Measurements from ENCODE around the gene SLC1A3.

Gene SLC1A3

DNA sequence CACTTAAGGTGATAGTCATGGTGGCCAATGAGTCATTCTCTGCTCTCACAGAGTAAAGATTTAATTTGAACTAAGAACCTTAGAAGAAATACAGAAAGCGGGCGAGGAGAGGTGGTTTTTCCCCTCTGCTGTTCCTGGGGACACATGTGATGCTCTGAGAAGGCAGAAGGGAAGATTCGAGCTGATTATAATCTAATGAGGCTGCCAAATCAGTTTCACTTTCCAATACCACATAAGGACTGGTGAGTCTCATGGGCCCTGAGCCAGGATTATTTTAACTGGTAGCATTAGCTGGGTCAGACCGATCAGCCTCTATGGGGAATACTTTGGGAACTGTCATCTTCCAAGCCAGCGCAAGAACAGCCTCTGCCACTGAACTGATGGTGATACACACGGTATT, 116.5 kb downstream of the SLC1A3 start:
- H4K20me1 ChIP-seq (ENCODE audit: insufficient read depth) = no peaks in the 10 kb centered on the region
- H3K9ac ChIP-seq = no peak overlapping the region
- H2AFZ ChIP-seq (ENCODE audit: low read depth) = no peak overlapping the region
- H3K4me3 ChIP-seq (IDR thresholded peaks at IDR 0.05; ENCODE audit: insufficient read depth, low read depth, low read length) = no peak overlapping the region
- H3K79me2 ChIP-seq (ENCODE audit: insufficient read depth, low read depth) = no peaks in the 10 kb centered on the region
- TF ChIP-seq, protein P1, sequence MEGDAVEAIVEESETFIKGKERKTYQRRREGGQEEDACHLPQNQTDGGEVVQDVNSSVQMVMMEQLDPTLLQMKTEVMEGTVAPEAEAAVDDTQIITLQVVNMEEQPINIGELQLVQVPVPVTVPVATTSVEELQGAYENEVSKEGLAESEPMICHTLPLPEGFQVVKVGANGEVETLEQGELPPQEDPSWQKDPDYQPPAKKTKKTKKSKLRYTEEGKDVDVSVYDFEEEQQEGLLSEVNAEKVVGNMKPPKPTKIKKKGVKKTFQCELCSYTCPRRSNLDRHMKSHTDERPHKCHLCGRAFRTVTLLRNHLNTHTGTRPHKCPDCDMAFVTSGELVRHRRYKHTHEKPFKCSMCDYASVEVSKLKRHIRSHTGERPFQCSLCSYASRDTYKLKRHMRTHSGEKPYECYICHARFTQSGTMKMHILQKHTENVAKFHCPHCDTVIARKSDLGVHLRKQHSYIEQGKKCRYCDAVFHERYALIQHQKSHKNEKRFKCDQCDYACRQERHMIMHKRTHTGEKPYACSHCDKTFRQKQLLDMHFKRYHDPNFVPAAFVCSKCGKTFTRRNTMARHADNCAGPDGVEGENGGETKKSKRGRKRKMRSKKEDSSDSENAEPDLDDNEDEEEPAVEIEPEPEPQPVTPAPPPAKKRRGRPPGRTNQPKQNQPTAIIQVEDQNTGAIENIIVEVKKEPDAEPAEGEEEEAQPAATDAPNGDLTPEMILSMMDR (conservative IDR thresholded peaks at IDR 0.05; ENCODE audit: low read depth, low read length) = no peak
- no peaks in the 10 kb centered on the region for H3K27me3 ChIP-seq (ENCODE audit: insufficient read depth, low read depth)
- peaks cover 46% of the 10 kb centered on the region for H3K4me1 ChIP-seq (ENCODE audit: low read depth, poor library complexity, severe bottlenecking)
- no peak overlapping the region for H3K27ac ChIP-seq
- H3K4me2 ChIP-seq = peak overlapping the region; percentile 51
- H3K36me3 ChIP-seq (ENCODE audit: insufficient read depth) = no peaks in the 10 kb centered on the region

DNA sequence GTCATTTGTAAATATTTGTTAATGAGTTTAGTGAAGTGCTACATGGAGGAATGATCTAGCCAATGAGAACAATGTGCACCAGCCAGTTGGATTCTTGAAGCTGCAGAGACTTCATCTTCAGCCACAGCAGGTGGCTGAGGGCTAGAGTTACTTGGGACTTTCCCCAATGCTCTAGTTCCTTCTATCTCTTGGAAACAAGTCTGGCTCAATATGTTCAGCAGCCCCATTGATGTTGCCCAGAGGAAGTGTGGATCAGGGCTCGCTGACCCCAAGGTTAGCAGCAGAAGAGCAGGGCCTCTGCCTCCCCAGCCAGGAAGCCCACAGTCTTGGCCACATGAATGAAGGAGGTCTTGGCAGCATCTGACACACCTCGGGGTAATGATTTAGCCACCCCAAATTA, 117.5 kb downstream of the SLC1A3 start:
- H3K27ac ChIP-seq = peak overlapping the region; percentile 27

DNA sequence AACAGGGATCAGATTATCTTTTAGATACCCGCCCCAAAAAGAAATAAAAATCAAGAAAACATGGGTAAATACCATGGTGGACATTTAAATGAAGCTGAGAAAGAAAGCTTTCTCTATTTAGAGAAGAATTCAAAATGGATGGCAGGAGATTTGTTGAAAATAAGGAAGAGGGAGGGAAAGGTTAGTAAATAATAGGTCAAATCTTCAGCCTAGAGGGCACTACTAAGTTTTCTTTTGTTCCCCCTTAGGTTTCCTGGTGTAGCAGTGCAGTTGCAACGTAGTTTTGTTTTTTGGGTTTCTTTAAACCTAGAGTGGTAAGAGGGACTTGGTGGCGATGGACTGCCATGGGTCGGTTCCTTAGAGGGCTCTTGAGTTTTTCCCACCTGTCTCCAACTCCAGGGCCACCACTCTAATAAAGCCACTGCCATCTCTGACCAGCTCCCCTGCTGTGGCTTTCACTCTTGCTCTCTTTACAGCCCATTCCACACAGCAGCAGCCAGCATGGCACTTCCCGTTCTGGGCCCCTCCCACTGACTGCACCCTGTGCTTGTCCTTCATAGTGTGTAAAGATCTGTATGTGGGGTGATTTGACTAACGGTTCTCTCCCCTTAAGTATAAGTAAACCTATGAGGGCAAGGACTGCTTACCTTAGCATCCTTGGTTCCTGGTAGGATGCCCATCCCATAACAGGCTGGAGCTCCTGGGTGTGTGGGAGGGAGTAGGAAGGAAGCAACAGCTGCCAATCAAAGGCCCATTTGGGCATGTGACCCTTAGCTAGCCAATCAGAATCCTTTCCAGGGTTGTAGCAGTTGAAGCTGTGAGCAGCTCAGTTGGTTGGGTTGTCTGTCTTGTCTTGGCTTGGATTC, 118.3 kb downstream of the SLC1A3 start:
- no peak overlapping the region for H3K9ac ChIP-seq
- H3K27ac ChIP-seq = peak overlapping the region; percentile 27
- peak overlapping the region; percentile 51; the same call in 1 of the 2 replicates for H3K4me2 ChIP-seq
- TF ChIP-seq, protein P1 (conservative IDR thresholded peaks at IDR 0.05; ENCODE audit: low read depth, low read length) = no peak
- peak overlapping the region; percentile 60 for H2AFZ ChIP-seq (ENCODE audit: low read depth)
- H3K4me1 ChIP-seq (ENCODE audit: low read depth, poor library complexity, severe bottlenecking) = peaks cover 55% of the 10 kb centered on the region
- no peak overlapping the region for H3K4me3 ChIP-seq (IDR thresholded peaks at IDR 0.05; ENCODE audit: insufficient read depth, low read depth, low read length)
- H3K36me3 ChIP-seq (ENCODE audit: insufficient read depth) = no peaks in the 10 kb centered on the region
- no peaks in the 10 kb centered on the region for H4K20me1 ChIP-seq (ENCODE audit: insufficient read depth)
- no peaks in the 10 kb centered on the region for H3K27me3 ChIP-seq (ENCODE audit: insufficient read depth, low read depth)
- no peaks in the 10 kb centered on the region for H3K79me2 ChIP-seq (ENCODE audit: insufficient read depth, low read depth)

More for the DNA sequence above, 117.5 kb downstream of the SLC1A3 start:
- no peaks in the 10 kb centered on the region for H3K79me2 ChIP-seq (ENCODE audit: insufficient read depth, low read depth)
- H3K4me1 ChIP-seq (ENCODE audit: low read depth, poor library complexity, severe bottlenecking) = peaks cover 47% of the 10 kb centered on the region
- no peaks in the 10 kb centered on the region for H3K27me3 ChIP-seq (ENCODE audit: insufficient read depth, low read depth)
- no peaks in the 10 kb centered on the region for H3K36me3 ChIP-seq (ENCODE audit: insufficient read depth)
- TF ChIP-seq, protein P1 (conservative IDR thresholded peaks at IDR 0.05; ENCODE audit: low read depth, low read length) = no peak
- H3K9ac ChIP-seq = no peak overlapping the region
- no peak overlapping the region for H3K4me3 ChIP-seq (IDR thresholded peaks at IDR 0.05; ENCODE audit: insufficient read depth, low read depth, low read length)
- peak overlapping the region; percentile 60; the same call in 1 of the 2 replicates for H2AFZ ChIP-seq (ENCODE audit: low read depth)
- no peaks in the 10 kb centered on the region for H4K20me1 ChIP-seq (ENCODE audit: insufficient read depth)
- peak overlapping the region; percentile 51 for H3K4me2 ChIP-seq

DNA sequence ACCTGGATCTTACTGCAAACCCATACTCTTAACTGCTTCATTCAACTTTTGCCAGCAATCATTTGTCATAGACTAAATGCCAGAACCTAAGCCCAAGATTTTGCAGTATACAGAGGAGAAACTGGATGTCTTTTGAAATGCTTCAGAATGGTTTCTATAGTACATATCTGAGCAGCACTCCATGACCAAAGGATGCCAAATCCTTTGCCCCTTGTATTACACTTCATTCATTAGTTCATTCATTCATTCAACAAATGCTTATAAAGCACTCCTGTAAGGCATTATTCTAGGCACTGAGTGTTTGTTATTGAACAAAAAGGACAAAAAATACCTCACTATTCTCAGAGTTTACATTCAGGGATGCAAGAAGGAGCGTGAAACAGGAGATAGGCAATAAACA, 119.9 kb downstream of the SLC1A3 start:
- no peak overlapping the region for H3K27ac ChIP-seq

More for the DNA sequence above, 119.9 kb downstream of the SLC1A3 start:
- Histone ChIP-seq H3K79me2 (ENCODE audit: insufficient read depth, low read depth) (no peaks in the 10 kb centered on the region), H3K36me3 (ENCODE audit: insufficient read depth) (no peaks in the 10 kb centered on the region), H3K4me1 (ENCODE audit: low read depth, poor library complexity, severe bottlenecking) (peaks cover 50% of the 10 kb centered on the region), H2AFZ (ENCODE audit: low read depth) (no peak overlapping the region), H3K27me3 (ENCODE audit: insufficient read depth, low read depth) (no peaks in the 10 kb centered on the region), H3K9ac (no peak overlapping the region), H3K4me3 (IDR thresholded peaks at IDR 0.05; ENCODE audit: insufficient read depth, low read depth, low read length) (no peak overlapping the region), H4K20me1 (ENCODE audit: insufficient read depth) (no peaks in the 10 kb centered on the region), H3K4me2 (no peak overlapping the region)
- TF ChIP-seq, protein P1 (conservative IDR thresholded peaks at IDR 0.05; ENCODE audit: low read depth, low read length) = no peak
